HepG2 (cell line): ENCODE measurements around the gene CEBPA. TPM values are rescaled to one million over a fixed set of nuclear protein-coding genes. Genes with fewer than 3 reads are reported as not detected.

ENCODE experiments used
- AHR ChIP-seq: IDR thresholded peaks from 2 replicates; pipeline ENCODE4 v1.6.1; 2018; ENCODE audit warnings: missing genetic modification reagents, missing compliant biosample characterization
- ATF6 ChIP-seq: sonication (generic); formaldehyde crosslinking; conservative IDR thresholded peaks from 2 replicates; pipeline ENCODE4 v1.4.0; 2020; ENCODE audit warnings: missing genetic modification reagents
- CAMTA2 ChIP-seq: sonication (generic); formaldehyde crosslinking; IDR thresholded peaks from 2 replicates; pipeline ENCODE4 v1.4.0; 2020; ENCODE audit warnings: mild to moderate bottlenecking, missing genetic modification reagents, borderline replicate concordance
- CC2D1A ChIP-seq: sonication (generic); formaldehyde crosslinking; IDR thresholded peaks from 2 replicates; pipeline ENCODE4 v1.8.1; 2023; ENCODE audit warnings: mild to moderate bottlenecking, missing genetic modification reagents
- CERS6 ChIP-seq: sonication (generic); formaldehyde crosslinking; IDR thresholded peaks from 2 replicates; pipeline ENCODE4 v1.5.0; 2020; ENCODE audit warnings: missing genetic modification reagents
- HDAC6 ChIP-seq: fragments of 200-600 bp; sonication (generic); IDR thresholded peaks from 2 replicates; pipeline ENCODE4 v1.7.0; 2017; ENCODE audit warnings: mild to moderate bottlenecking, antibody characterized with exemption, low read length, low read depth
- HNRNPH1 ChIP-seq: fragments of 200-400 bp; formaldehyde crosslinking; optimal IDR thresholded peaks from 2 replicates; pipeline ENCODE3; 2017; ENCODE audit warnings: mild to moderate bottlenecking, low read depth, low read length
- IRF9 ChIP-seq: sonication (generic); formaldehyde crosslinking; IDR thresholded peaks from 2 replicates; pipeline ENCODE4 v1.8.0; 2022; ENCODE audit warnings: missing genetic modification reagents, mild to moderate bottlenecking, borderline replicate concordance
- NCOA1 ChIP-seq: sonication (generic); formaldehyde crosslinking; IDR thresholded peaks from 2 replicates; pipeline ENCODE4 v1.9.0; 2021; ENCODE audit warnings: missing genetic modification reagents
- NFIC ChIP-seq: IDR thresholded peaks from 2 replicates; pipeline ENCODE4 v1.6.1; 2012; ENCODE audit warnings: mild to moderate bottlenecking, low read length, inconsistent platforms
- PRPF4 ChIP-seq: fragments of 200-400 bp; formaldehyde crosslinking; IDR thresholded peaks from 2 replicates; pipeline ENCODE4 v1.6.1; 2016; ENCODE audit warnings: low read length, low read depth; ENCODE audit not compliant: poor library complexity, severe bottlenecking
- RARA ChIP-seq: IDR thresholded peaks from 2 replicates; pipeline ENCODE4 v1.6.1; 2016; ENCODE audit warnings: missing genetic modification reagents, missing compliant biosample characterization
- REPIN1 ChIP-seq: sonication (generic); formaldehyde crosslinking; IDR thresholded peaks from 2 replicates; pipeline ENCODE4 v1.8.0; 2022; ENCODE audit warnings: missing genetic modification reagents, low read depth, mild to moderate bottlenecking, borderline replicate concordance
- SMAD3 ChIP-seq: sonication (generic); formaldehyde crosslinking; IDR thresholded peaks from 2 replicates; pipeline ENCODE4 v1.4.0; 2020; ENCODE audit warnings: missing genetic modification reagents
- SP2 ChIP-seq: sonication (generic); formaldehyde crosslinking; IDR thresholded peaks from 2 replicates; pipeline ENCODE4 v1.5.1; 2020; ENCODE audit warnings: mild to moderate bottlenecking, missing genetic modification reagents
- SRF ChIP-seq: IDR thresholded peaks from 2 replicates; pipeline ENCODE4 v1.6.1; 2011; ENCODE audit warnings: mild to moderate bottlenecking, low read depth, low read length, moderate library complexity
- TARDBP ChIP-seq: sonication (generic); formaldehyde crosslinking; IDR thresholded peaks from 2 replicates; pipeline ENCODE4 v1.8.0; 2022; ENCODE audit warnings: mild to moderate bottlenecking, missing genetic modification reagents
- TBL1XR1 ChIP-seq: fragments of 150-350 bp; IDR thresholded peaks from 2 replicates; pipeline ENCODE4 v1.6.1; 2014; ENCODE audit warnings: borderline replicate concordance, low read length; ENCODE audit not compliant: partially characterized antibody
- TP53 ChIP-seq: sonication (generic); formaldehyde crosslinking; conservative IDR thresholded peaks from 2 replicates; pipeline ENCODE4 v1.4.0; 2020; ENCODE audit warnings: missing genetic modification reagents
- ZNF224 ChIP-seq: sonication (generic); formaldehyde crosslinking; IDR thresholded peaks from 2 replicates; pipeline ENCODE4 v1.5.0; 2020; ENCODE audit warnings: mild to moderate bottlenecking, missing genetic modification reagents
- ZNF260 ChIP-seq: sonication (generic); formaldehyde crosslinking; IDR thresholded peaks from 2 replicates; pipeline ENCODE4 v1.4.0; 2020; ENCODE audit warnings: missing genetic modification reagents, low read depth, mild to moderate bottlenecking, borderline replicate concordance
- ZNF274 ChIP-seq: sonication (generic); formaldehyde crosslinking; IDR thresholded peaks from 2 replicates; pipeline ENCODE4 v1.5.1; 2020; ENCODE audit warnings: mild to moderate bottlenecking, missing genetic modification reagents
- ZNF484 ChIP-seq: sonication (generic); formaldehyde crosslinking; IDR thresholded peaks from 2 replicates; pipeline ENCODE4 v1.5.1; 2020; ENCODE audit warnings: mild to moderate bottlenecking, low read depth, missing genetic modification reagents, borderline replicate concordance
- ZNF549 ChIP-seq: sonication (generic); formaldehyde crosslinking; IDR thresholded peaks from 2 replicates; pipeline ENCODE4 v1.5.0; 2020; ENCODE audit warnings: missing genetic modification reagents
- ZNF619 ChIP-seq: sonication (generic); formaldehyde crosslinking; IDR thresholded peaks from 2 replicates; pipeline ENCODE4 v1.4.0; 2020; ENCODE audit warnings: mild to moderate bottlenecking, missing genetic modification reagents
- ZNF772 ChIP-seq: sonication (generic); formaldehyde crosslinking; IDR thresholded peaks from 2 replicates; pipeline ENCODE4 v1.5.0; 2020; ENCODE audit warnings: mild to moderate bottlenecking, missing genetic modification reagents
- ZNF850 ChIP-seq: sonication (generic); formaldehyde crosslinking; conservative IDR thresholded peaks from 2 replicates; pipeline ENCODE4 v1.9.0; 2021; ENCODE audit warnings: mild to moderate bottlenecking, missing genetic modification reagents
- ZSCAN21 ChIP-seq: sonication (generic); formaldehyde crosslinking; IDR thresholded peaks from 2 replicates; pipeline ENCODE4 v1.8.0; 2022; ENCODE audit warnings: mild to moderate bottlenecking, missing genetic modification reagents, moderate library complexity, borderline replicate concordance
- polyA plus RNA-seq, 8 experiments: library from polyadenylated mRNA; depleted of rRNA in 3 of 8; stranded (reverse) in 7 of 8; unstranded in 1 of 8; fragments of >200 nt; fragmentation: Illumina TruSeq in 4 of 8; extraction: Trizol in 4 of 8; gene quantifications; 2 replicates each; pipeline versions ENCODE4 v1.2.1 to v1.2.3, GENCODE V29; 2011 to 2016; ENCODE audit warnings: low read depth in 4 of 8, missing spikeins in 1 of 8, mixed read lengths in 1 of 8; ENCODE audit not compliant: insufficient read depth in 1 of 8
- total RNA-seq, 5 experiments: library from RNA; depleted of rRNA; stranded (reverse); fragments of >200 nt; fragmentation: Illumina TruSeq; extraction: Trizol; gene quantifications; 2 replicates each; pipeline ENCODE4 v1.2.3, GENCODE V29; 2016; ENCODE audit warnings: low read depth in 1 of 5

CEBPA gene
- total and polyA plus RNA-seq, 2 of the 13 experiments (the other 11 are each of a cell fraction or from before 2014, with no cell fraction given) = 24.8 to 103 TPM

- no peak for TF ChIP-seq ZNF260 (CRISPR knock-in tag)
- 0 out of 2 replicates have a peak, but pooled peaks have one; percentile 37 for TF ChIP-seq CC2D1A (CRISPR knock-in tag)
- no peak for TF ChIP-seq IRF9 (CRISPR knock-in tag)
- no peak for TF ChIP-seq ZNF224 (CRISPR knock-in tag)
- no peak for TF ChIP-seq ZSCAN21 (CRISPR knock-in tag)
- TF ChIP-seq NFIC = peak; percentile 57; the same call in 1 of the 2 replicates
- no peak for TF ChIP-seq HDAC6
- peak; percentile 87 for TF ChIP-seq RARA (CRISPR knock-in tag)
- TF ChIP-seq ZNF484 (CRISPR knock-in tag) = no peak
- no peak for TF ChIP-seq ATF6 (CRISPR knock-in tag)
- no peak for TF ChIP-seq ZNF274
- no peak for TF ChIP-seq TBL1XR1
- TF ChIP-seq REPIN1 (CRISPR knock-in tag) = no peak; the same call in 1 of the 2 replicates
- no peak for TF ChIP-seq CERS6 (CRISPR knock-in tag)
- no peak for TF ChIP-seq ZNF619 (CRISPR knock-in tag)
- TF ChIP-seq PRPF4 = no peak
- TF ChIP-seq SMAD3 (CRISPR knock-in tag) = no peak; the same call in 1 of the 2 replicates
- no peak for TF ChIP-seq NCOA1 (CRISPR knock-in tag)
- 0 out of 2 replicates have a peak, but pooled peaks have one; percentile 57 for TF ChIP-seq AHR (CRISPR knock-in tag)
- TF ChIP-seq ZNF549 = no peak
- no peak for TF ChIP-seq CAMTA2 (CRISPR knock-in tag)
- TF ChIP-seq ZNF850 (CRISPR knock-in tag) = no peak
- peak; percentile 5; the same call in 1 of the 2 replicates for TF ChIP-seq TARDBP (CRISPR knock-in tag)
- no peak for TF ChIP-seq SP2 (CRISPR knock-in tag)
- no peak for TF ChIP-seq SRF
- TF ChIP-seq ZNF772 (CRISPR knock-in tag) = 0 out of 2 replicates have a peak, but pooled peaks have one; percentile 32
- TF ChIP-seq HNRNPH1 = no peak
- TF ChIP-seq TP53 (CRISPR knock-in tag) = no peak
Observed at GRCh38 chr19:33293255-33294057, 8.9 kb downstream of the CEBPA start (continued).
